Stomach (tissue), 9 donors: ENCODE measurements around the gene HOXB7. TPM values are rescaled to one million over a fixed set of nuclear protein-coding genes. Genes with fewer than 3 reads are reported as not detected.

ENCODE experiments used
- DNase-seq, 2 donors: peaks; one replicate each; pipeline versions ENCODE4 v3.0.0 to v3.0.0-alpha.2; 2013 to 2019
- H3K27ac ChIP-seq, 5 donors: fragments of 200-600 bp in 4 of 5; sonication (generic) in 4 of 5; one replicate each; pipeline ENCODE4 v1.5.1; 2013 to 2019; ENCODE audit warnings: mild to moderate bottlenecking in 1 of 5, moderate library complexity in 1 of 5
- H3K27me3 ChIP-seq, 3 donors: fragments of 200-600 bp; sonication (generic); one replicate each; pipeline ENCODE4 v1.5.1; 2017 to 2019; ENCODE audit warnings: mixed run types in 1 of 3
- H3K36me3 ChIP-seq, 4 donors: fragments of 200-600 bp; sonication (generic); 1 replicate in 3 of 4; 2 replicates in 1 of 4; pipeline ENCODE4 v1.5.1; 2016 to 2019
- H3K4me1 ChIP-seq, 4 donors: fragments of 200-600 bp; sonication (generic); one replicate each; pipeline ENCODE4 v1.5.1; 2016 to 2019
- H3K4me3 ChIP-seq, 4 donors: fragments of 200-600 bp; sonication (generic) in 3 of 4; one replicate each; pipeline ENCODE4 v1.5.1; 2016 to 2019; ENCODE audit warnings: mild to moderate bottlenecking in 1 of 4
- H3K9me3 ChIP-seq, 4 donors: fragments of 200-600 bp; sonication (generic); one replicate each; pipeline ENCODE4 v1.5.1; 2016 to 2019
- CTCF ChIP-seq, 7 experiments: fragments of 450-650 bp in 4 of 7; fragments of 200-600 bp in 3 of 7; sonication (generic) in 3 of 7; IDR thresholded peaks; one replicate each; pipeline ENCODE4 v1.5.1; 2016 to 2019; ENCODE audit warnings: antibody characterized with exemption in 7 of 7, control low read depth in 2 of 7, mild to moderate bottlenecking in 1 of 7
- EP300 ChIP-seq: sonication (generic); formaldehyde crosslinking; IDR thresholded peaks from one replicate; pipeline ENCODE4 v1.6.1; 2017; ENCODE audit warnings: antibody characterized with exemption
- POLR2A ChIP-seq, 4 donors: fragments of 450-650 bp; IDR thresholded peaks; one replicate each; pipeline ENCODE4 v1.6.1; 2016; ENCODE audit warnings: antibody characterized with exemption in 4 of 4, control low read depth in 2 of 4, mild to moderate bottlenecking in 1 of 4, moderate library complexity in 1 of 4
- POLR2AphosphoS5 ChIP-seq, 3 donors: sonication (generic); formaldehyde crosslinking; IDR thresholded peaks; one replicate each; pipeline ENCODE4 v1.6.1; 2016; ENCODE audit warnings: antibody characterized with exemption in 3 of 3
- WGBS, 5 donors: extraction: QIAGEN DNeasy Blood & Tissue Kit in 3 of 5; methylation state at CpG; one replicate each; pipeline versions ENCODE4 v1.1.5 to v1.1.7; 2013 to 2018; 5-methylcytosine and 5-hydroxymethylcytosine counted together
- intact Hi-C: fragments of 100-400 bp; cut with DNase I; formaldehyde crosslinking; loops from one replicate; pipeline ENCODE4 v1.15.1; 2023; ENCODE audit warnings: low total_unique reads
- polyA plus RNA-seq, 3 donors: library from polyadenylated mRNA; stranded (reverse); fragments of 200-250 nt; gene quantifications; one replicate each; pipeline ENCODE4 v1.2.3, GENCODE V29; 2013
- total RNA-seq, 5 donors: library from RNA; depleted of rRNA; stranded (reverse); fragments of >200 nt; gene quantifications; one replicate each; pipeline versions ENCODE4 v1.1.0 to v1.2.3, GENCODE V29; 2014 to 2016
- donor health status: healthy with polysubstance abuse.
- donor health status: Bipolar disorder and iron deficiency.
- donor health status: healthy.

The HOXB7 gene
- total and polyA plus RNA-seq, 8 donors: 1.0 to 16.5 (median 2.6) TPM

GRCh38 chr17:48592057-48592514 is 18.7 kb downstream of the HOXB7 start:
- Histone ChIP-seq H3K4me3 (peak overlapping the region; percentile 44 to 57 (median 51)), H3K36me3 (no peaks in the 10 kb centered on the region), H3K4me1 (peaks cover 8 to 78% (median 57%) of the 10 kb centered on the region in 4 donors), H3K9me3 (no peaks in the 10 kb centered on the region), H3K27ac (peak overlapping the region; percentile 59 to 95 (median 93)), H3K27me3 (peaks cover 3 to 100% (median 85%) of the 10 kb centered on the region in 3 donors)
- intact Hi-C loops: no loop called here
- DNase-seq: peak in 1 of 2 donors; percentile 61
- TF ChIP-seq CTCF (IDR thresholded peaks at IDR 0.05) (no peak), POLR2A (IDR thresholded peaks at IDR 0.05) (no peak), POLR2AphosphoS5 (IDR thresholded peaks at IDR 0.05) (no peak), EP300 (no peak)
- WGBS, 5 donors: 16 to 28% (median 18%) methylated on average over 20 to 33 of the region's 33 CpGs

- H3K4me1 ChIP-seq: peaks cover 12 to 78% (median 56%) of the 10 kb centered on the region in 4 donors
- WGBS, 5 donors: 57 to 78% (median 72%) methylated on average over 10 of the region's 10 CpGs
- intact Hi-C loops: no loop called here
- H3K27me3 ChIP-seq: peaks cover 3 to 100% (median 86%) of the 10 kb centered on the region in 3 donors
- H3K4me3 ChIP-seq: peak overlapping the region; percentile 44 to 57 (median 51)
- H3K9me3 ChIP-seq: no peaks in the 10 kb centered on the region
- TF ChIP-seq CTCF (IDR thresholded peaks at IDR 0.05) (no peak), POLR2AphosphoS5 (IDR thresholded peaks at IDR 0.05) (no peak), EP300 (no peak), POLR2A (IDR thresholded peaks at IDR 0.05) (no peak)
- H3K27ac ChIP-seq: peak overlapping the region; percentile 59 to 95 (median 93)
- H3K36me3 ChIP-seq: no peaks in the 10 kb centered on the region
- no peak for DNase-seq
Observed at GRCh38 chr17:48591255-48592056, 19.4 kb downstream of the HOXB7 start.

- peaks cover 15 to 79% (median 57%) of the 10 kb centered on the region in 4 donors for H3K4me1 ChIP-seq
- H3K27ac ChIP-seq: peak overlapping the region; percentile 17 to 95 (median 93)
- peaks cover 3 to 100% (median 86%) of the 10 kb centered on the region in 3 donors for H3K27me3 ChIP-seq
- intact Hi-C loops: no loop called here
- no peaks in the 10 kb centered on the region for H3K9me3 ChIP-seq
- H3K4me3 ChIP-seq: peak overlapping the region; percentile 22 to 56 (median 44)
- H3K36me3 ChIP-seq: no peaks in the 10 kb centered on the region
- TF ChIP-seq POLR2A (IDR thresholded peaks at IDR 0.05): no peak
- TF ChIP-seq POLR2AphosphoS5 (IDR thresholded peaks at IDR 0.05): no peak
- TF ChIP-seq CTCF (IDR thresholded peaks at IDR 0.05): no peak
- no peak for TF ChIP-seq EP300
- DNase-seq: no peak
Observed at GRCh38 chr17:48590607-48591161, 20.1 kb downstream of the HOXB7 start.

- no peak for DNase-seq
- peaks cover 3 to 100% (median 84%) of the 10 kb centered on the region in 3 donors for H3K27me3 ChIP-seq
Observed at GRCh38 chr17:48589831-48590606, 20.8 kb downstream of the HOXB7 start, which contains the start of gene HOXB3. Gene HOXB3, minus strand, starts transcription at chr17:48590241. Its CDS starts 37,767 bp downstream, at chr17:48552474.

More at GRCh38 chr17:48589831-48590606, 20.8 kb downstream of the HOXB7 start, which contains the start of gene HOXB3:
- no peak for TF ChIP-seq EP300
- TF ChIP-seq CTCF (IDR thresholded peaks at IDR 0.05): no peak
- TF ChIP-seq POLR2AphosphoS5 (IDR thresholded peaks at IDR 0.05): no peak
- no peak for TF ChIP-seq POLR2A (IDR thresholded peaks at IDR 0.05)
- Histone ChIP-seq H3K4me3 (peak within 1 kb of the TSS; percentile 22 to 56 (median 51)), H3K9me3 (no peaks in the 10 kb centered on the region), H3K27ac (peak within 1 kb of the TSS; percentile 62 to 95 (median 93)), H3K36me3 (no peaks in the 10 kb centered on the region), H3K4me1 (peaks cover 16 to 78% (median 55%) of the 10 kb centered on the region in 4 donors)
- intact Hi-C loops: no loop called here
- 32 to 38% (median 36%) methylated on average over 23 of the region's 23 CpGs for WGBS, 5 donors
